GM19438 (cell line): ENCODE data around the gene HTR2B.
"Not testable (repeated sequence)": the region's sequence is repeated elsewhere in the genome, so short reads cannot be mapped to it uniquely, and the experiment has no call there.

Experiments used
- ATAC-seq: cut with Tn5 transposase; IDR thresholded peaks from one replicate; pipeline ENCODE4 v1.9.1; 2021; ENCODE audit warnings: low read depth; ENCODE audit not compliant: unreplicated experiment

HTR2B gene

DNA sequence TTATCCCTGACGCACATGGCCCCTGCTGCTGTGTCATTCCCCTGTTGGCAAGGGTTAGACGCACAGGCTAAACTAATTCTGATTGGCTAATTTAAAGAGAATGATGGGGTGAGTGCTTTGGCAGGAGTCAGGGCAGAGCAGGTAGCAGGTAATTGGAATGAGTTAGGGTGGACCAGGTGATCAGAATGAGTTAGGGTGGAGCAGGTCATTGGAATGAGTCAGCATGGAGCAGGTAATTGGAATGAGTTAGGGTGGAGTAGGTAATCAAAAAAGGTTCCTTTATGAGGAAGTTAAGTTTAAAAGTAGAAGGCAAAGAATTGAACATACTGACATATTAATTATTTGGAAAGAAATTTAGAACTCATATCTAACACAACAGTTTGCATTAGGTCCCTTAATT is 24.5 kb downstream of the HTR2B start:
- not testable (repeated sequence) for ATAC-seq

DNA sequence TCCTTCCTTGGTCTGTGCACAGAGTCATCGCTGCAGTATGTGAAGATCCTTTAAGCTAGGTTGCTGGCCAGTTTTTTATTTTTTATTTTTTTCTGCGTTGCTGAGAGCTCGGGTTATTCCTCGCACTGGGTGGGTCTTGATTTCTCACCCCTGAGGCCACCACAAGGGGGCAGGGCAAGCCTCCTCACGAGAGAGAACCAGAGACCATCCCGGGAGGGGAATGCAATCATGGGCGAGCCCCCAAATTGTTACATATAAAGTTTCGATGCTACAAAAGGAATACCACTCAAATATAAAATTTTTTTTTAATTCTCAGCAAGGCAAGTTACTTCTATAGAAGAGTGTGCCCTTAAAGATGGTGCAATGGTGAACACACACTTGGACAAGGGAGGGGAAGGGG is 24.9 kb downstream of the HTR2B start:
- ATAC-seq, result no peak

DNA sequence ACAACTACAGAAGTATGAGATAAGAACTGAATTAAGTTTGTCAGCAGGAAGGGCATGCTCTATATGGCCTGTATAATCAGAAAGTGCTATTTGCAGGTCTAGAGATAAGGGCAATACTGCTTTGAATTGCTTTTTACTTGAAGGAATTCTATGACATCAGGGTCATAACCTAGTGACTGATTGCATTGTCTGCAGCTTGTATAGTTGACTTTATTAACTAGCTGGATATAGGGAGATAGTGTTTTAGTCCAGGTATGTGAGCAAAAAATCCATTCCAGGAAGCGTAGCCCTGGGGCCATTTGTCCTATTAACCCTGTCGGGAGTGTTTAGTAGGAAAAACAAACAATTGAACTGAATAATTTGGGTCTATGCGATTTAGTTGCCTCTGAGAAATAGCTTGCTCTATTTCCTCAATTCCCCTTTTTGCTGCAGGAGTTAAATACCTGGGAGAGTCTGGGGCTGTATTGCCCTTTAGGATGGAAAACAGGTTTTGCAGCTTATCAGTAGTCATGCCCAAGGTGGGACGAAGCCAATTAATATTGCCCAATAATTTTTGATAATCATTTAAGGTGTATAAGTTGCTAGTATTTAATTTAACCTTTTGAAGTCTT is 30.0 kb downstream of the HTR2B start:
- ATAC-seq, result no peak

DNA sequence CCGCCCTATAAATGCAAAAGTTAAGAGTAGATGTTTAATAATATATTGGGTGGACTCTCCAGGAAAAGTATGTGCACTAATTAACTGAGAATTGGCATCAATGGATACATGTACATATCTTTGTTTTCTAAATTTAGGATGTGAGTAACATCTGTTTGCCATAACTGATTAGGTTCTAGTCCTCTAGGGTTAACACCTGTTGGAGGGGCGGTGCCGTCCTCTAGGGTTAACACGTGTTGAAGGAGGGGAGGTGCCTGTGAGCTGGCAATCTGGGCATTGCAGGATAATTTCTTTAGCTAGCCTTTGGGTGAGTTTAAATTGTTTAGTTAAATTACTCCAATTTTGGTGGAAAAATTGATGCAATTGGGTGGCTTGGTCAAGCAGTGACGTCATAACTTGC is 30.9 kb downstream of the HTR2B start:
- ATAC-seq, result no peak

DNA sequence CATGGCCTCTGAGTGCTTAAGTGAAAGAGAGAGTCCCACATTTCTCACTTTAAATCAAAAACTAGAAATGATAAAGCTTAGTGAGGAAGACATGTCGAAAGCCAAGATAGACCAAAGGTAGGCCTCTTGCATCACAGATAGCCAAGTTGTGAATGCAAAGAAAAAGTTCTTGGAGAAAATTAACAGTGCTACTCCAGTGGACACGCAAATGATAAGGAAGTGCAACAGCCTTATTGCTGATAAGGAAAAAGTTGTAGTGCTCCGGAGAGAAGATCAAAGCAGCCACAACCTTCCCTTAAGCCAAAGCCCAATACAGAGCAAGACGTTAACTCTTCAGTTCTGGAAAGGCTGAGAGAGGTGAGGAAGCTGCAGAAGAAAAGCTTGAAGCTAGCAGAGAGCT is 36.1 kb downstream of the HTR2B start:
- ATAC-seq, result no peak

DNA sequence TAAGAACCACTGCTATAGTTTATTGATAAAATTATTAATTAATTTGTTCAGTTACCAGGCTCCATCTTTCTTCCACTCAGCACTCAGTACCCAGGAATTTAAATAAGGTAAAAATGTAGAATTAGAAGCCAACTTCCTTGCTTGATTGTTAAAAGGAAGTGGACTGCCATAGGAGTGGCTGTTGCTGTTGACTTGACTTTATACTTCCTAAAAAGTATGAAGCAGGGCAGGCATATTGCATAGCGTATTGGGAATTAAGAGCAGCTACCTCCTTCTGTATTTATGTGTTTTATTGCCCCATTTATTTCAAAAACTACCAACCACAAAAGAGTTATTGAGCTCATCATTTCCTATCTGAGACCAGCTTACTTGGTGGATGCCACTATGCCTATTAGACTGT is 40.3 kb downstream of the HTR2B start:
- ATAC-seq, result no peak

DNA sequence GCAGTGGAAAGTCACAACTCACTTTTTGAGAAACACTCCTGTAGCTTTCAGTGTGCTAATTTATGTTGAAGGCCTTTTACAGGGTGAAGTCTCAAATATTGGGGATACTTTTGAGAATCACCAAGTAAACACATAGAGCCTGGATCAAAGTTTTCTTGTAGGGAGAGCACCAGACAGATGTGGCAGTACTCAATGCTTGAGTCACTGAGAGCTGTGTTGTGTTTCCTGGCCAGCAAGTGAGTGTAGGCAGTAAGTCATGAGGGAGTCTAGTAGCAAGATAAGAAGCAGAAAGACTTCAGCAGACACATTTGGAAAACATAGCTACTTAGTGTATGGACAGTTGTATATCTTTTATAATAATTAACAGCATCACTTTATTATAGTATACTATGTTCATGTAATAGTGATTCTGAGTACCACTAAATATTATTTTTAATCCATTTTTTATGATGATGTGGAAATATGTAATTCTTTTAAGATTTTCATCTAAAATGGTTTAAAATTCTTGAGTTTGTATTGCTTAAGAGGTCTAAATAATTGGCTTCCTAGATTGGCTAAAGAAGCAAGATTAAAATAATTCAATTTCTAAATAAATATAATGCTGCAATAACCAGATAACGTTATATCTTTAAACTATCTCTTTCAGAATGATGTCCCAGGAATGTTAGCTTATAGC is 55.3 kb downstream of the HTR2B start:
- ATAC-seq, result no peak

DNA sequence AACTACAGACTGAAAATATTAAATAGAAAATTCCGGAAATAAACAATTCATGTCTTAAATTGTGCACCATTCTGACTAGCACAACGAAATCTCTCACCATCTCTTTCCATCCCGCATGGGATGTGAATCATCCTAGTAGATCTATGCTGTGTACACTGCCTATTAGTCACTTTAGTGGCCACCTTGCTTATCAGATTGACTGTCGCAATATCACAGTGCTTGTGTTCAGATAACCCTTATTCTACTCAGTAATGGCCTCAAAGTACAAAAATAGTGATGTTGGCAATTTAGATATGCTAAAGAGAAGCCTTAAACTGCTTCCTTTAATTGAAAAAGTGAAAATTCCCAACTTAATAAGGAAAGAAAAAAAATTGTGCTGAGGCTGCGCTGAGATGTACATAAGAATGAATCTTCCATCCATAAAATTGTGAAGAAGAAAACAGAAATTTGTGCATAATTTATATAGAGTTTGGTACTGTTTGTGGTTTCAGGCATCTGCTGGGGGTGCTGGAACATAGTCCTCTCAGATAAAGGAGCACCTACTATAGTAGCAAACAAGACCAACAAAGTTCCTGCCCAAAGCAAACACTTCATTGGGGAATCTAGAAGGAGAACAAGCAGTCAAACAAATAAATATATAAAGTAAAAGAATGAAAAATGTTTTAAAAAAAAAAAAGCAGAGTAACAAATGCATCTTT is 56.2 kb downstream of the HTR2B start:
- ATAC-seq, result no peak

DNA sequence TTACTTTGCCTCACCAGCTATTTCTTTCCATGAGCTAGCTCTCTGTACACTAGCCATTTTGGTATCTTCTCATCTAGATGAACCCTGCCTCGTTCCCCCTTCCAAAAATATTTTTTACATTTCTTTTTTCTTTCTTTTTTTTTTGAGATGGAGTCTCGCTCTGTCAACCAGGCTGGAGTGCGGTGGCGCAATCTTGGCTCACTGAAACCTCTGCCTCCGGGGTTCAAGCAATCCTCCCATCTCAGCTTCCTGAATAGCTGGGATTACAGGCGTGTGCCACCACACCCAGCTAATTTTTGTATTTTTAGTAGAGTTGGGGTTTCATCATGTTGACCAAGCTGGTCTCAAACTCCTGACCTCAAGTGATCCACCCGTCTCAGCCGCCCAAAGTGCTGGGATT is 57.3 kb downstream of the HTR2B start:
- ATAC-seq, result not testable (repeated sequence)

DNA sequence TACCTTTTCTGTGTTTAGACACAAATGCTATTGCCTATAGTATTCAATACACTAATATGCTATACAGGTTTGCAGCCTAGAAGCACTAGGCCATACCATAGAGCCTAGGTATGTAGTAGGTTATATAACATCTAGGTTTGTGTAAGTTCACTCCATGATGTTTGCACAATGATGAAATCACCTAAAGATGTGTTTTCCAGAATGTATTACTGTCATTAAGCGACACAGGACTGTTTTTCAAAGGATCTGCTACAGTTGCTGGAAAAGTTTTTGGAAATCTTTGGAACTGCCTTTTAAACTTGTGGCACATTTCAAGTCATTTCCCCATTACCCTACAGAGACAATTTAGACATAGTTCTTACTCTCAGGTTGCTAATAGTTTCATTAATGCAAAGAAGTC is 58.9 kb downstream of the HTR2B start:
- ATAC-seq, result no peak

DNA sequence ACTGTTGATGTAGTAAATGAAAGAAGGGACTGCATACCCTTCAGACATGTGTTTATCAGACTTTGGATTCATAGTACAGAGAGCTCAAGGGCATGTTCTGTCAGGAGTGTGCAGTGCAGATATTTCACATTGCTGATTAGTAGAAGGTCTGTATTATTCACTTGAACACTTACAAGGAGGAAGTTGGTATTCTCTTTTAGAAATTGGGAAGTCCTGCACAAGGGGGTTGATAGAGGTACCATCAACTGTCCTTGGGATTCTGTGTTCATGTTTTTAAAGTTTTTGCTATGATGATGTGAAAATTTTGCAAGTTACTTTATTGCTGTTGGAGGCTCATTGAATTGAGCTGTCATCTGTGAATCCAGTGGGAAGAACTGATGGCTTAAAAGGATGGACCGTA is 61.5 kb downstream of the HTR2B start:
- no peak for ATAC-seq

DNA sequence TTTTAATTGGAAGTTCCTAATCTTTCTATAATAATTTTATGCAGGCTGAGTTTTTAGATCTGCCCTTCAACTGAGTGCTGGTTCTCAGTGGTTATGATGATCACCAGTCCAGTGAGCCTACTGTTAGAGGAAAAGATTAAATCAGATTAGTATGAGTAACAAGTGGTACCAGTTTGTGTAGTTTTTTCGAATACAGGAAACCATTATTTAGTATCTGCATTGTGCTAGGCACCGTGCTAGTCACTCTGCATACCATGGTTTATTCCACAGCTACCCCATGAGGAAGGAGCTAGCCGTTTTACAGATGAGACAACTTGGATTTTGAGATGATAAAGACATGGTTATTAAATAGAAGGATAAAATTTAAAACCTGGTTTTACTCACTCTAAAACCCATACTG is 62.1 kb downstream of the HTR2B start:
- ATAC-seq, result no peak

DNA sequence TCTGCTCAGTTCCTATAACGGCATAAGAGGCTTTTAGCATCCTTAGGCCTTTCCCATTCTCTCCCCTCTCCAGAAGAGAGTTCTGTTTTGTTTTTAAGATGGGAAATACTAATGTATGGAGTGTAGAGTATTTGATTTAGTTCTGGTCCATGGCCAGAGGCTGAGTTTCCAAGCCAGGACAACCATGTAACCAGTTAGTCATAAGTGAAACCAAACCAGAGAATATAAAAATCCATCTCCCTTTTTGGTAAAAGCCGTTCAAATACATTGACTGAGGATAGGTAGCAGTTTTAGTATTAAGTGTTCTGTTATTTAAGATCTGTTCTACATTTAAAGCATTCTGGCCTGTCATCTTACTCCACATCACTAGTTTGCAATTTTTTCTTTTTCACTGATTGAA is 65.1 kb downstream of the HTR2B start:
- no peak for ATAC-seq

DNA sequence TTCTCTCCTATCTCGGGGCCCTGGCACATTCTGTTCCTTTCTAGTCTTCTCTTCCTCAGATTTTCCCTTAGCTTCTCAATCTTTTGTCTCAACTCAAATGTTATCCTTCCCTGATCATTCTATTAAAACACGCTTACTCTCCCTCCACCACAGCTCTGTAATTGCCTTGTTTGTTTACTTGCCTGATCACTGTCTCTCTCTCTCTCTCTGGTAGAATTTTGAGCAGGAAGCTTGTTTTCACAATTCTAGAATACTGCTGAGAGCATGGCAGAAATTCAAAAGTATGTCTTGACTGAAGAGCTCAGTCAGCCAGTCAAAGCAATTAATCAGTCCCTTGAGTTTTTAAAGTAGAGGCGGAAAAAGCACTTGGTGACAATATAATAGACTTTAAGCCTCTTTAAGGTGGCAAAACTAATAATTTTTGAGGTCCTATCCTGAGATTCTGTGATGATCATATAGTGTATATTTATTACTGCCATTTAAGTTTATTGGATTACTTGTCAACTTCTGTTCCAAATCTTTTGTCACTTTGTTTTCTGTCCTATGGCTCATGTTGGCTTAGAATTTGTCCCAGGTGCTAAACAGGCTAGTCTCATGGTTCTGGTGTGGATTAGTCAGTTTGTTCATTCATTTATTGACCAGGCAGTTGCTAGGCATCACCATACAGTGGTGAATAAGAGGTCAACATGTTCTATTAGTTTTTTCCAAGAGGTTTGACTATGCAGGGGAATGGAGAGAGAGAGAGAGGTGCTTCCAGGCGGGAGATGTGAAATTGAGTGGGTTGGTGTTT is 65.9 kb downstream of the HTR2B start:
- no peak for ATAC-seq
